Effector CD8-positive, alpha-beta T cell (primary cell): ENCODE results near the gene LRRC3B.
"Not testable (repeated sequence)": the region's sequence is repeated elsewhere in the genome, so short reads cannot be mapped to it uniquely, and the experiment has no call there.

Source experiments
- DNase-seq: peaks from one replicate; lab custom pipeline; 2025; lab: John Stamatoyannopoulos, UW
- total RNA-seq, 4 experiments: gene quantifications; one replicate each; lab custom pipeline; 2026; lab: John Stamatoyannopoulos, UW

The LRRC3B gene, protein sequence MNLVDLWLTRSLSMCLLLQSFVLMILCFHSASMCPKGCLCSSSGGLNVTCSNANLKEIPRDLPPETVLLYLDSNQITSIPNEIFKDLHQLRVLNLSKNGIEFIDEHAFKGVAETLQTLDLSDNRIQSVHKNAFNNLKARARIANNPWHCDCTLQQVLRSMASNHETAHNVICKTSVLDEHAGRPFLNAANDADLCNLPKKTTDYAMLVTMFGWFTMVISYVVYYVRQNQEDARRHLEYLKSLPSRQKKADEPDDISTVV
- total RNA-seq, result 0 reads per million in 4 experiments

DNA sequence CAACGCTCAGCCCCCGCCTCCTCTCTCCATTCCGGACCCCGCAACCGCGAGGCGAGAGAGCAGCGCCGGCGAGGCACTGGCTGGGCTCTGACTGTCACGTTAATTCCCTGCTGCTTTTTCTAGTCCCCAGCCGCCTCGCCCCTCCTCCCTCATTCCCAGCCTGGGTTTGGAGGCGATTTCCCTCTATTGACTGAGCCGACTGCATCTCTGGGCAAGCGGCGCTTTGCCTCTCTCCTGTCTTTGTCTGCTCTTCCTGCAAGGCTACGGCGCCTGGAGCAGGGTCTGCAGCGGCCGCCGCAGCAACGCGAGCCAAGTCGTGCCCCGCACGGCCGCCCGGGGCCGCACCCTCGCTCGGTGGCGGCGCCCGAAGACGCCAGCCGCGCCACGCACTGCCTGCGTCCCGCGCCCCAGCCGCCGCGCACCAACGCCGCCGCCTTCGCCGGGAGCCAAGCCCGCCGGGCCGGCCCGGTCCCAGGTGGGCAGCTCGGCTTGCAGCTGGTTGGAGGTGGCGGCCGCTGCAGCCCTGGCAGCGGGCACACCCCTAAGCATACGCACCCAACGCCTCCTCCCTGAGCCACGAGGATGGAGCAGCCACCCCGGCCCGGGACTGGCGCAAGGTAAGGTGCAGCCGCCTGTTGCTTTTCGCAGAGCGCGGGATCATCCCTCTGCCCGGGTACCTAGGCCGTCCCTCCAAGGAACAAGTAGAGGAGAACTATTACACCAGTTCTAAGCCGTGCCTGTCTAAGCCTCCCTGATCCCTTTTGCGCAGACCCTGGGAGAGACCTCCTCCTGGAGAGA is at the start of gene LRRC3B:
TSS of gene LRRC3B (plus strand) at position 152 of the 798 bp plus-strand sequence. CDS start 86,901 bp downstream, outside the sequence.
- no peak for DNase-seq

DNA sequence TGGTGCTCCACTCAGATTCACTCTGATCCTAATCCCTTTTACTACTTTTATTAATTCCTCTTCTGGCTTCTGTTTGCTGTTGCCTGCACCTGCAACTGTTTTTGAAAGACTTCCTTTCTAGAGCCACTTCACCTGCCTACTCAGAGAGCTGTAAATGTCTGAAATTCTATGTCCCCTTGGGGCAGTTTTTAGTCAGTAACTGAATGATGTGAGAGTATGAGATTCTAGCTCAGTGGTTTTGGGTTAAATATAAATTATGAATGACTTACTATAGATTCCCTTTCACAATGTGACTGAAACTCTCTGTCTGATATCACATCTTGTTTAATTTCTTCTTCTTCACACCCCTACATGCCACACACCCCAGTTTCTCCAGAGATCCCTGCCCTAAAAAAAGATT is 47.8 kb upstream of the LRRC3B start:
- DNase-seq, result no peak

DNA sequence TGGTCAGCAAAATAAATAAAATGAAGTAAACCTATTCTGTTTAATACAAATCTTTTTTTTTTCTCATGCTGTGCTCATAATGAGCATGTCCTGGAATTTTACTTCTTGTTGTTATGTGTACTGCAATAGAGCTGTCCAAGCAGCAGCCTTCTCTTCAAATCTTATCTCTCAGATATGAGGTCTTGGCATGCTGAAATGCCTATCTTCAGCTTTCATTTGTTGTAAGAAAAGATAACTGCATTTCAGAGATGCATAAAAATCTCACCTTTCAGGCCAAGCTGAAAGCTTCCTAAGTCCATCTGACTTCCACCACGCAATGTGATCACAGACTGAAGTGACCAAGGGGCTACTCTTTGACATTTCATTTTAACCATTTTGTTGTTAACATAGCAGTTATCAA is 43.5 kb upstream of the LRRC3B start:
- no peak for DNase-seq

DNA sequence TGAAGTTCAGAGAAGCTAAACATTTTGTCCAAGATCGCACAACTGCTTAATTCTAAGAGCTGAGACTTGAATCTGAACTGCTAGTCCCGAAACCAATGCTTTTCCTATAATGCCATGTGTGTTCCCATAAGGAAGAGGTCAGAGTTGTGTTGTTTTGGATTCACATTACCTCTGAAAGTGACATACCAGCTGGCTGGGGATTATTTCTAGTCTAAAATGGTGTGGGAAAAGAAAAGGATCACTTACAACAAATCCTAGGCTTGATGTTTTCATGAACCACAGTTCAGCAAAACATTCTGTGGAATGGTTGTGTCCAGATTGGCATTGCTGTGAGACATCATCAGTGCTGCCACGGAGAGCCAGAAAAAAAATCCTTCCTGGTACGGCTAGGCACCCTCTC is 35.0 kb upstream of the LRRC3B start:
- DNase-seq, result no peak

DNA sequence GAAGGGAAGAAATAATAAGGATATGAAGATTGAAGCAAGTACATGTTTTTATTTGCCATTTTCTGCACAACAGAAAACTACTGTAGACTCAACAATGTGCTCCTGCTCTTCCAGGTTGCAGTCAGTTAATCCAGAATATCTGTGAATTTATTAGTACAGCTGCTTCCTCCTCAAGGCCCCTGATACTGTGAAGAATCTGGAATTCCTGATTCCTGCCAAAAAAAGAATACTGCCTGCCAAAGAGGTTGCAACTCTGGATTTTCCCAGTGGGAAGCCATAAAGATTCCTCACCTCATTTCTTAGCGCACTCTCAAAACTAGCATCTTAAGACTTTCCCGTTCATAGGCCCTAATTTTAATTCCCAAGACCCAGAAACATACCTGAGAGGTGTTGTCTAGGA is 33.6 kb upstream of the LRRC3B start:
- no peak for DNase-seq

DNA sequence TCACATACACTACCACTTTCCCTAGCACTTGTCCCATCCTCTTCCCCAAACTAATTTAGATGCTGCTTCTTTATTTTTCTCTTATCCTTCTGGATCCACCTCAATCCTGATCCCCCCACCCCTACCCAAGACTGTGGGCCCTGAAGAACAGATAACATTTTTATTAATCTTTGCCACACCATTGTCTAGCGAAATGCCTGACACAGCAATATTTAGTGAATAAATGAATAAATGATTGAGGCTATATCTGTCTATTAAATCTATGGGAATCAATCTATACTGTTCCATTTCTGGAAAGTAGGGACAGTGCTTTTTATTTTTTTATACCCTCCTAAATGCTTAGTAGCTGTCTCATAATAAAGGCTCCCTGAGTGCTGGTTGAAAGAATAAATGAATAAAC is 32.9 kb upstream of the LRRC3B start:
- no peak for DNase-seq

DNA sequence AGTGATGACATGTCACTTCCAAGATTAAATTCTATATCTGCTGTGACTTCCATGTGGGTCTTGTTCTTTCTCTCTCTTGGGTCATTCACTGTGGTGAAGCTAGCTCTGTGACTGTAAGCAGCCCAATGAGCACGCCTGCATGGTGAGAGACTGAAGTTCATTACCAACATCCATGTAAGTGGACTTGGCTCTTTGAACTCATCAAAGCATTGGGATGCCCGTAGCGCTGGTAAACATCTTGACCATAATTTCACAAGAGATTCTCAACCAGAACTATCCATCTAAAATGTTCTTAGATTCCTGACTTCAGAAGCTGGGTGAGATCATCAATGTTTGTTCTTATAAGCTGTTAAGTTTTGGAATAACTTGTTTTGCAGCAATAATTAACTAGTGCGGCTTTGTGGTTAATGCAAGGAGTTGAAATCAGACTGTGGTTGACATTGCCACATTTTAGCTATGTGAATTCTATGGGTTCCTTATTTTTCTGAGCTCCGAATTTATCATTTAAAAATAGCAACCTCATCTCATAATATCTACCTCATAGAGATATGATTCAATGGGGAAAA is 31.6 kb upstream of the LRRC3B start:
- no peak for DNase-seq

DNA sequence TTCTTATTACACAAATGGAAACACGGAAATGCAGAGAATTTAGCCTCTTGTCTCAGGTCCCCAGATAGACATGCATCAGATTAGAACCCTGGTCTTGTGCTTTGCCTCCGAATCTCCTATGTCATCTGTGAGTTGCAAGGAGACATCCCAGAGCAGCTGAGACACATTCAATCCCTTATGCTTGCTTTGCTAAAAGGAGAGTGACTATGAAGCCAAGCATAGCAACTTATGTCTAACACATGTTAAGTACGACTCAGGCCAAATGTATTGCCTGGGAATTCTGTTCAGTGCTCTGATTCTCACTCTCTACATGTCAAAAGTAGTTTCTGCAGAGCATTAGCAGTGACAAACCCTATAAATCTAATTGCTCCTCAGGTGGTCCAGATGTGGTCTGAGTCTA is 30.6 kb upstream of the LRRC3B start:
- no peak for DNase-seq

DNA sequence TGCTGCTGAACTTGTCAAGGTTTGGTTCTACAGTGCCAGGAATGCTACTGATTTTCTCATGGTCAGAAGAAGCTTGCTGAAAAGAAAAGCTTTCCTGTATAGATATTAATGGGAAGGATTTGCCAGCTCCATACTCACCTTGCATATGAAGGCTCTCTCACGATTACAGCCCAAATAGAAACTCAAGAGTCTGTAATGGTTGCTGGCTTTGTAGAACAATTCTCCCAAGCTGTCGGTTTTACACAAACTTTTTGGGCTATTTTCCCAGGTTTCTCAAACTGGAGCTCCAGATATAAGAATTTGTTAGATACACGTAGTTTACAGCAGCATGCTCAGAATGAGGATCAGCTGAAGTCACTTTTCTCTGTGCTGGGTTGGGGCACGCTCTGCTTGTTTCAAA is 30.1 kb upstream of the LRRC3B start:
- DNase-seq, result no peak

DNA sequence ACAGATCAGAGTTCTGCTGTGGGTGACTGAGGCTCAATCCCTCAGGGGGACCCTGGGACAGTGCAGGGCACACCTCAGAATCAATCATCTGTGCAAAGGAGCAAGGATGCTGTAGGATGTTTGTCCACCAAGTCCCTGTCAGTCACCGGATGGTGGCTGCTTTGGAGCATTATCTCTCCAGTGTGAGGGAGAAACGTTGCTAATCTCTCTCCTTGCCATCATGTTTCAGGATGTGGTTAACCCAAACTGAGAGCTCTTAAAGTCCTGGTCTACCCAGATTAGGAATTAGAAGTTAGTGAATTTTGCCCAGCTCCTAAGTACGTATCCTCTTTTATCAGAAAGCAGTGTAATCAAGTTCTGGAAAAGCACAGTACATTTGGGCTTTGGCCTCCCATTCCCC is 26.2 kb upstream of the LRRC3B start:
- no peak for DNase-seq

DNA sequence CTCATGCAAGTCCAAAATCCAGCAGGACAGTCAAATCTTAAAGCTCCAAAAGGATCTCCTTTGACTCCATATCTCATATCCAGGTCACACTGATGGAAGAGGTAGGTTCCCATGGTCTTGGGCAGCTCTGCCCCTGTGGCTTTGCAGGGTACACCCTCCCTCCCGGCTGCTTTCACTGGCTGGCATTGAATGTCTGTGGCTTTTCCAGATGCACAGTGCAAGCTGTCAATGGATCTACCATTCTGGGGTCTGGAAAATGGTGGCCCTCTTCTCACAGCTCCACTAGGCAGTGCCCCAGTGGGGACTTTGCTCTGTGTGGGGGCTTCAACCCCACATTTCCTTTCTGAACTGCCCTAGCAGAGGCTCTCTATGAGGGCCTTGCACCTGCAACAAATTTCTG is 19.3 kb upstream of the LRRC3B start:
- not testable (repeated sequence) for DNase-seq

DNA sequence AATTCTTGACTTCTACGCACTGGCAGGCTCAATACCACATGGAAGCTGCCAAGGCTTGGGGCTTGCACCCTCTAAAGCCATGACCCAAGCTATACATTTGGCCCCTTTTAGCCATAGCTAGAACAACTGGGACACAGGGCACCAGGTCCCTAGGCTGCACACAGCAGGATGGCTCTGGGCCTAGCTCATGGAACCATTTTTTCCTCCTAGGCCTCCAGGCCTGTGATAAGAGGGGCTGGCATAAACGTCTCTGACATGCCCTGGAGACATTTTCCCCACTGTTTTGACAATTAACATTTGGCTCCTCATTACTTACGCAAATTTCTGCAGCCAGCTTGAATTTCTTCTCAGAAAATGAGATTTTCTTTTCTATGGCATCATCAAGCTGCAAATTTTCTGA is 18.8 kb upstream of the LRRC3B start:
- DNase-seq, result not testable (repeated sequence)

DNA sequence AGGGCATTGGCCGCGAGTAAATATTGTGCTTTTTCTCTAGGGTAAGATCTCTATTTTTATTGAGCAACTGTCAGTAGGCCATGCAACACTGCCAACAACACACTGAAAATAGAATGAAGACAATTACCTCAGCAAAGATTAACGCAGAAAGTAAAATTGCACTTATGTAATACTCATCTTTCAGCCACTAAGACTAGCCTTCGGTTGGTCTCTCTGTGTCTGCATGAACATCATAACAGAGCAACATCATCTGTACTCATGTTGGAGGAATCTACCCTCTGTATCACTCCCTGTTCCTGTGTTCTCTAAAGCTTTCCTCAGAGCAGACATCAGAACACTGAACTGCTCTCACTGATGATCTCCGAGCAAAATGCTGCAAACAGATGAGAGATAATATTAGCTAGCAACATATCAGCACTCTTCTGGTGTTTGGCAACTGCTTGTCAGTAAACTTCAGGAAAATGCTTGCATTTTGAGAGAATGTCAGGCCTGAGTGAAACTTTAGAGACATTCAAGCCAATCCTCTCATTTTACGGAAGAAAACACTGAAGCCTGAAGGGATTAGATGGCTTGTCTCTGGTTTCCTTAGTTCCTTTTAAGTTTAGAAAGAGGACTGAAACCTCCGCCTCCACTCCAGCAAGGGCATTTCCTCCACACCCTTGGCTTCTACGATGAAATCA is 8.4 kb upstream of the LRRC3B start:
- no peak for DNase-seq

DNA sequence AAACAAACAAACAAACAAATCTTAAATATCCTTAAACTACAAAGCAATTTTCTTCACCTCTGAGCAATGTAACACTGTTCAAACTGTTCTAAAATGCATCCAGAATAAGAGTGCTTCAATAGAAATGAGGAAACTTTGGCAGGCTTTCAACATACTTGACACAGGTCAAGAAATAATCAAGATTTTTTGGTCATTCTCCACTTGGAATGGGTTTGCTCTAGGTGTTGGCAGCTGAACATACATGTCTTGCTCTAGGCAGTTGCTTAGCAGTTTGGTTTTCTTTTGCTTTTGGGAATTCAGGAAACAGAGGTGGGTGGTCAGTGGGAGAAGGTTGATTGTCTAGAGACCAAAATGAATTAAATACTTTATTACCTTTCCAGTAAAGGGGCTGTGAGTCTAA is 1.4 kb upstream of the LRRC3B start:
- no peak for DNase-seq

DNA sequence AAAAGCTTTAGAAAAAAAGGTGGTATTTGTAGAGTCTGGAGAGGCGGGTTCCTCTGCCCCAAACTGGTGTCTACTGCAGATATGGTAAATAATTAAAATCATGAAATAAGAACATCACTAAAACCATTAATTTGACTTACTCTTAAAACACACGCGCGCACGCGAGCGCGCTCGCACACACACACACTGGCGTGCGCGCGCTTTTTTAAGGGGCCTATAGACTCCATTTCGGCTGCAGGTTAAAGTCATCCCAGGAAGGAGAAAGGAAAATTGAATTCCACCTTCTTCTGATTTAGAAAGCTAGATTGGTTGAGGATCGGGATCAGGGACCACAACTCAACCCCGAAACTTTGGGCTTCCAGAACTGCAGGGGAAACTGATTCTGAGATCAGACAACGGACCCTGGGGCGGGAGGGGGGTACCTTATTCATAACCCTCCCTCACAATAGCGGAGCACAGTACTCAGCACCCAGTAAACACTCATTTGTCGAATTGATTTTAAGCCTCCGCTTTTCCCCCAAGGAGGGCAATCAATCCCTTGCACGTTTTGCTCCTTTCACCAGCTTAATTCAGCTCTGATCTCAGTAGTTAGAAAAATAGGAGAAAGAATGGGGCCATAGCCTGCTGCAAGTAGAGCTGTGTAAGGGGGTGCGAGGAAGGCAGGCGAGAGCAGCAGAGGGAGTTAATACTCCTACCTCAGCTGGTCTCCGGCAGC is 509 bp upstream of the LRRC3B start:
- DNase-seq, result no peak

DNA sequence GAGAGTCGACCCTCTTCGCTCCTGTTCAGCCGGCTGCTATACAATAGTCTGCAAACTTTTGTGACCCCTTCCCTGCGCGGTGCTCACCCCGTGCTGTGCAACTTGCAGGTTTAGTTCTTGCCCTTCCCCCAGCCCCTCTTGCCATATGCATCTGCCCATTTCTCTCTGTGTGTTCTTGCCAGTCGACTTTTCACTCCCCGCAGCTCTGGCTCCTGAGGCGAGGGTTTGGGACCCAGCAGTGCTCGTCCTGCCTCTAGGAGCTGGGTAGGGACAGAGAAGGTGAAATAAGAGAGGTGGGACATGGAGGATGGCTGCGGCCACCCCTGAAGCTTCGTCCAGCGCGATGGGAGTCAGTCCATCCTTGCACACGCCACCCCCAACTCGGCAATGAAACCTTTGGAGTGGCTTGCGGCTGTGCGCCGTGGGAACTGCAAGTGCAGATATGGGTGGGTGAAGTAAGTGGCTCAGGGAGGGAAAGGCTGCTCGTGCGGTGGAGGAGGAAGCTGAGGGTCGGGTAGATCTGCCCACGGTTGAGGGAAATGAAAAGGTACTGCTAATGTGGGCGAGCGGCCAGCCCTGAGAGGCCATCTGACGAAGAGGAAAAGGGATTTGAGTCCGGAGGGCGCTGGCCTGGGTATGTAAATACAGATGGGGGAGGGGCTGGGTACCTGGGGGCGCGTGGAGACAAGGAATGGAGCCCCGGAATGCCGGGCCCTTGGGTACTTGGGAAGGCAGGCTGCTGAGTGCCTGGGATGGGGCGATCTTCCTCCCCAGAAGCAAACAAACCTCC is 1.0 kb downstream of the LRRC3B start:
- no peak for DNase-seq

DNA sequence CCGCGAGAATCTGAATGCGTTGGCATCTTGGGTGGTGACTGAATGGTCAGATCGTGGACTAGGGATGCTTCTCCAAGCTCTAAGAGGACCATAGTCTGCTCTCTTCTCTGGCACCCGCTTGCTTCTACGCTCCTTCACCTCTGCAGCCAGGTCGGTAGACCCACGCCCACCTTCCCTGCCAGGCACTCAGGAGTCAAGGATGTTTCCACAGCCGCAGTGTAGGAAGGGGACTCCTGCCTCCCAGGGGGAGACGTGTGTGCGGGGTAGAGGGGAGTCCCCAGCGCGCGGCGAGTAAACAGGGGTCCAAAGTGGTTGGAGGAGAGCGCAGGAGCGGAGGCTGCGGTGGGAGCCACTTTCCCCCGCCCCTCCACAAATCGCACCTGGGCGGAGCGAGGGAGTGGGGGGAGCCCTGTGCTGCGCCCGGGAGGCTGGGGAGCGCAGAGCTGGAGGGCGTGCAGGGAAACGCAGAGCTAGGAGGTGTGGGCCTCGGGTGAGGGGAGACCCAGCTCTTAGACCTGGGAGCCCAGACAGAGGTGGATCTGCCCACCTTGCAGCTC is 1.7 kb downstream of the LRRC3B start:
- DNase-seq, result no peak

DNA sequence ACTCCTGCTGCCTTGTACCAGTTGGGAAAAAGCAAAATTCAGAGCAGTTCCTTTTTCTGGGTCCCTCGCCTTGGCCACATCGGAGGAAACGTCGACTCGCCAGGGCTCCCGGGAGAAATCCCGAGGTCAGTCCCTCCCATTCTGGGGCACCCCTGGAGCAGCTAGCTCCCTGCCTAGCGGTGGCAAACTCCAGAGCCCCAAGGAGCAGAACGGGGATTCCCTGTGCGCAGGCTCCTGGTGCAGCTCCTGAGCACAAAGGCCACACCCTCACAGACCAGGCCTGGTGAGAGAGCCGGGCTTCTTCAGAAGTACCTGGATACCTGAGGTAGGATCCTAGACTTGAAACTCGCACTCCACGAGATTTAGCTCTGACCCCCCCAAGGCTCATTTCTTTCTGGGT is 2.6 kb downstream of the LRRC3B start:
- DNase-seq, result no peak

DNA sequence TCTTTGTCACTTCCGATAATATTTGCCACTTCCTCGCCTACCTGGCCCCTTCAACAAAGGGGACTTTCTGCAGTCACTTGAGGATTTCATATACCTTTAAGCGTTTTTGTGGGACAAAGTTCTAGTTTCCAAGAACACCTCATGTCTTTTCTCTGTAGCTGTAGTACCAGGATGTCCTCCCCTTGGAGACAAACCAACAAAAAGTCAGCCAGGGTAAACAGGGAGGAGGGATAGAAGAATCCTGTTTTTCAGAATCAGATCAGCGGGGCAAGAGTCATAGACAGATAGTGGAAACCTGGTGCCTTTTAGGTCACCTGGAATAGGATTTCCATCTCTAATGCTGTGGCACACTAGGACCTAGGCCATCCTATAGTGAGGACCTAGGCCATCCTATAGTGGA is 4.5 kb downstream of the LRRC3B start:
- no peak for DNase-seq

DNA sequence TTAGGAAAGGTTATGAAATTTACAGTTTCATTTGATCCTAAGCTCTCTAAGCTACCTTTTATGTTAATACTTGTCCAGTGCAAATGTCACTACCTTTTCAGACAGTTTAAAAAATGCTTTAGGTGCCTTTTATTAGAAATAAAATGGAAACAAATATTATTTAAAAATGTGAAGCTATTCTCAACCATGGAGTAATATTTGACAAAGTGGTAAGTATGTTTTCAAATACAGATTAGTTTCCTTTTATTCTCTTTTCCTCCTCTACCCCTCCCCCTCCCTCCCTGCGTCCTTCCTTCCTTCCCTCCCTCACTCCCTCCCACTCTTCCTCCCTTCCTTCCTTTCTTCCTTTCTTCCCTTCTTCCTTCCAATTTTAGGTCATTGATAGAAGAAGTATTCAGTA is 6.3 kb downstream of the LRRC3B start:
- no peak for DNase-seq
